ENCODE results near the gene TMPRSS7. TPM values are rescaled to one million over a fixed set of nuclear protein-coding genes. Genes with fewer than 3 reads are reported as not detected.

The TMPRSS7 gene
- total and polyA plus RNA-seq, 2 of the 8 experiments (the other 6 are each of a cell fraction or from before 2014, with no cell fraction given), result not detected

DNA sequence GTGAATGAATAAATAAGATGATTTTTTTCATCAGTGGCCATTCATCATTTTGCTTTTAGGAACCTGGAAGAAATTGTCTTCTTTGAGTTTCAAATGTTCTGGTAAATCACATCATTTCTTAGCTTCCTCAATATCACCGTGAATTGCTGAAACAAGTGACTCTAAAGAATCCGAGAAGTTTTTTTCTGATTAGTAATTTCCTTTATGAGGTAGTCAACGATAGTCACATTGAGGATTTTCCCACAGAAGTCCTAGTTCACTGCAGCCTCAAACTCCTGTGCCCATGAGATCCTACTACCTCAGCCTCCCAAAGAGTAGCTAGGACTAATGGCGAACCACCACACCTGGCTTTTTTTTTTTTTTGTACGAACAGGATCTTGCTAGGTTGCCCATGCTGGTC is 3.6 kb upstream of the TMPRSS7 start:
- 91% methylated on average over 5 of the region's 5 CpGs; no CpG with 5 or more reads in 1 of the 2 experiments for WGBS, 2 experiments (ENCODE audit: extremely low coverage in 1 of 2, insufficient coverage in 1 of 2, insufficient read length in 1 of 2, insufficient replicate concordance in 2 of 2, low coverage in 1 of 2, low lambda C conversion rate in 2 of 2, missing lambda C conversion rate in 1 of 2)
- no peak overlapping the region for H3K23ac ChIP-seq (ENCODE audit: insufficient read length)
- no peaks in the 10 kb centered on the region for H3K79me1 ChIP-seq (ENCODE audit: low read depth, low read length)
- H4K5ac ChIP-seq (ENCODE audit: insufficient read length, low read depth, low read length), result no peak overlapping the region
- no peak overlapping the region for H2AK5ac ChIP-seq (ENCODE audit: low read depth, low read length)
- H3K23me2 ChIP-seq (ENCODE audit: low read depth, low read length), result no peaks in the 10 kb centered on the region
- no peaks in the 10 kb centered on the region; a peak in 1 of 8 replicates for H3K36me3 ChIP-seq (ENCODE audit: control insufficient read depth in 2 of 4, insufficient read depth in 4 of 4, low read length in 3 of 4)
- H4K20me1 ChIP-seq (replicated peaks in 1 of 2; ENCODE audit: control insufficient read depth in 1 of 2, insufficient read depth in 2 of 2, low read length in 2 of 2), result no peaks in the 10 kb centered on the region
- no peak overlapping the region for H3K14ac ChIP-seq (ENCODE audit: insufficient read length)
- no peak overlapping the region for H2BK120ac ChIP-seq (replicated peaks; ENCODE audit: low read depth, low read length)
- H2BK15ac ChIP-seq (ENCODE audit: low read length), result no peak overlapping the region
- H4K91ac ChIP-seq (replicated peaks; ENCODE audit: insufficient read length, low read length), result no peak overlapping the region
- no peak overlapping the region for H2BK5ac ChIP-seq (ENCODE audit: low read depth, low read length)
- no peak overlapping the region for H3K4me3 ChIP-seq (ENCODE audit: extremely low read depth in 1 of 4, insufficient read depth in 2 of 4, low read depth in 3 of 4, low read length in 4 of 4)
- H3K9ac ChIP-seq (replicated peaks in 1 of 4; ENCODE audit: extremely low read depth in 1 of 4, low read depth in 3 of 4, low read length in 3 of 4), result no peak overlapping the region
- H3K18ac ChIP-seq (ENCODE audit: extremely low read depth, low read length), result no peak overlapping the region
- H4K8ac ChIP-seq (ENCODE audit: extremely low read depth, insufficient read depth, low read length), result no peak overlapping the region
- H3K4me1 ChIP-seq (replicated peaks in 1 of 4; ENCODE audit: control insufficient read depth in 3 of 4, insufficient read depth in 4 of 4, low read length in 3 of 4), result no peaks in the 10 kb centered on the region
- H2BK12ac ChIP-seq (ENCODE audit: low read depth, low read length), result no peak overlapping the region
- no peak overlapping the region for H3K27ac ChIP-seq (ENCODE audit: low read depth, low read length)
- no peak for DNase-seq (ENCODE audit: low read depth in 1 of 2, low spot score in 2 of 2)
- no peaks in the 10 kb centered on the region for H3K79me2 ChIP-seq (ENCODE audit: control insufficient read depth in 1 of 2, insufficient read depth in 2 of 2, low read length in 2 of 2)
- no peak overlapping the region for H3K56ac ChIP-seq (replicated peaks; ENCODE audit: insufficient read length, low read depth, low read length)
- no peaks in the 10 kb centered on the region for H3K27me3 ChIP-seq (replicated peaks in 1 of 4; ENCODE audit: control insufficient read depth in 3 of 4, extremely low read depth in 1 of 4, insufficient read depth in 3 of 4, low read length in 3 of 4)
- H3K4me2 ChIP-seq (ENCODE audit: insufficient read depth in 1 of 2, low read depth in 2 of 2, low read length in 2 of 2), result no peak overlapping the region
- H3K4ac ChIP-seq (replicated peaks; ENCODE audit: insufficient read length, low read depth, low read length), result no peak overlapping the region
- peaks cover 4 to 11% of the 10 kb centered on the region in 2 experiments for H3K9me3 ChIP-seq (ENCODE audit: insufficient read depth in 2 of 2, low read depth in 1 of 2, low read length in 1 of 2)
- no peak for FAIRE-seq
- no peak overlapping the region for H2BK20ac ChIP-seq (ENCODE audit: low read length)
- H2AFZ ChIP-seq (ENCODE audit: low read length), result no peak overlapping the region
- ChIA-PET CTCF (ENCODE audit: partially characterized antibody) (interaction anchor here (0.6 to 5.5 kb wide), 5 partner anchors 11 to 315 kb away, joined by 3 to 40 read pairs (median 5); no protein-coding TSS in a partner anchor), POLR2A (ENCODE audit: partially characterized antibody) (no interaction called here)
- TF ChIP-seq CREB1 (IDR thresholded peaks at IDR 0.05) (no peak), SP4 (IDR thresholded peaks at IDR 0.05; ENCODE audit: low read length) (no peak), RFX5 (IDR thresholded peaks at IDR 0.05; ENCODE audit: borderline replicate concordance, low read depth, low read length) (no peak), CEBPB (IDR thresholded peaks at IDR 0.05; ENCODE audit: low read depth, low read length) (no peak), ATF2 (IDR thresholded peaks at IDR 0.05; ENCODE audit: low read length) (no peak), POLR2A (IDR thresholded peaks at IDR 0.05; ENCODE audit: control extremely low read depth in 1 of 2, low read depth in 2 of 2, low read length in 2 of 2) (no peak), TAF1 (IDR thresholded peaks at IDR 0.05; ENCODE audit: low read depth, low read length) (no peak), SAP30 (IDR thresholded peaks at IDR 0.05; ENCODE audit: insufficient read depth, insufficient replicate concordance, low read length) (no peak)
